SK-N-SH treated with all-trans-retinoic acid at 6 μM for 48 hours (cell line): ENCODE measurements around the gene SYNGR3.
"Not testable (repeated sequence)": the region's sequence is repeated elsewhere in the genome, so short reads cannot be mapped to it uniquely, and the experiment has no call there.

Experiments used
- ATAC-seq: fragments of 200-7000 bp; cut with Tn5 transposase; 3 replicates; pipeline ENCODE4 v1.9.1; 2020; ENCODE audit warnings: mild to moderate bottlenecking, moderate library complexity
- ARNTL ChIP-seq: fragments of 450-650 bp; formaldehyde crosslinking; IDR thresholded peaks from 2 replicates; pipeline ENCODE4 v1.5.0; 2020; ENCODE audit warnings: low read depth, mild to moderate bottlenecking, moderate library complexity, borderline replicate concordance
- BACH2 ChIP-seq: fragments of 250-450 bp; sonication (Bioruptor Pico); IDR thresholded peaks from 2 replicates; pipeline ENCODE4 v1.9.0; 2021; ENCODE audit warnings: mild to moderate bottlenecking, borderline replicate concordance
- CSDC2 ChIP-seq: fragments of 250-450 bp; sonication (Bioruptor Pico); IDR thresholded peaks from 2 replicates; pipeline ENCODE4 v1.5.0; 2020; ENCODE audit warnings: mild to moderate bottlenecking, moderate library complexity
- ESRRG ChIP-seq: fragments of 250-450 bp; sonication (Bioruptor Pico); IDR thresholded peaks from 2 replicates; pipeline ENCODE4 v1.6.1; 2021; ENCODE audit warnings: mild to moderate bottlenecking
- GLIS3 ChIP-seq: fragments of 250-450 bp; sonication (Bioruptor Pico); IDR thresholded peaks from 2 replicates; pipeline ENCODE4 v1.5.0; 2020; ENCODE audit warnings: mild to moderate bottlenecking, moderate library complexity
- ISL1 ChIP-seq: fragments of 250-450 bp; sonication (Bioruptor Pico); IDR thresholded peaks from 2 replicates; pipeline ENCODE4 v2.1.2; 2022; ENCODE audit warnings: mild to moderate bottlenecking, moderate library complexity
- OSR1 ChIP-seq: fragments of 250-450 bp; sonication (Bioruptor Pico); IDR thresholded peaks from 2 replicates; pipeline ENCODE4 v1.8.0; 2022; ENCODE audit warnings: moderate library complexity, mild to moderate bottlenecking, inconsistent platforms
- PPARA ChIP-seq: fragments of 250-450 bp; sonication (Bioruptor Pico); IDR thresholded peaks from 2 replicates; pipeline ENCODE4 v1.5.0; 2020; ENCODE audit warnings: mild to moderate bottlenecking, borderline replicate concordance
- RARB ChIP-seq: fragments of 250-450 bp; sonication (Bioruptor Pico); IDR thresholded peaks from 2 replicates; pipeline ENCODE4 v1.8.0; 2021; ENCODE audit warnings: mild to moderate bottlenecking, moderate library complexity
- TCF4 ChIP-seq: fragments of 250-450 bp; sonication (Bioruptor Pico); IDR thresholded peaks from 2 replicates; pipeline ENCODE4 v1.8.0; 2021; ENCODE audit warnings: mild to moderate bottlenecking, moderate library complexity, borderline replicate concordance
- TOX ChIP-seq: fragments of 250-450 bp; sonication (Bioruptor Pico); IDR thresholded peaks from 2 replicates; pipeline ENCODE4 v1.8.0; 2021; ENCODE audit warnings: mild to moderate bottlenecking, moderate library complexity, borderline replicate concordance
- ZC3H10 ChIP-seq: fragments of 250-450 bp; sonication (Bioruptor Pico); IDR thresholded peaks from 2 replicates; pipeline ENCODE4 v1.5.1; 2021; ENCODE audit warnings: mild to moderate bottlenecking, moderate library complexity
- ZFP3 ChIP-seq: fragments of 250-450 bp; sonication (Bioruptor Pico); IDR thresholded peaks from 2 replicates; pipeline ENCODE4 v1.5.0; 2020; ENCODE audit warnings: mild to moderate bottlenecking, moderate library complexity
- ZFP30 ChIP-seq: fragments of 450-650 bp; formaldehyde crosslinking; IDR thresholded peaks from 2 replicates; pipeline ENCODE4 v1.5.0; 2022; ENCODE audit warnings: mild to moderate bottlenecking, moderate library complexity
- ZNF565 ChIP-seq: fragments of 450-650 bp; formaldehyde crosslinking; conservative IDR thresholded peaks from 2 replicates; pipeline ENCODE4 v1.5.0; 2020; ENCODE audit warnings: low read depth, mild to moderate bottlenecking, moderate library complexity
- ZNF70 ChIP-seq: fragments of 450-650 bp; formaldehyde crosslinking; IDR thresholded peaks from 2 replicates; pipeline ENCODE4 v1.5.0; 2020; ENCODE audit warnings: mild to moderate bottlenecking, moderate library complexity
- ZNF8 ChIP-seq: fragments of 450-650 bp; formaldehyde crosslinking; IDR thresholded peaks from 2 replicates; pipeline ENCODE4 v1.5.0; 2020; ENCODE audit warnings: mild to moderate bottlenecking, moderate library complexity
- TF ChIP-seq, protein P1 (sequence below): fragments of 250-450 bp; sonication (Bioruptor Pico); IDR thresholded peaks from 2 replicates; pipeline ENCODE4 v1.8.0; 2020; ENCODE audit warnings: mild to moderate bottlenecking, moderate library complexity, borderline replicate concordance
- TF ChIP-seq, protein P2 (sequence below): fragments of 250-450 bp; sonication (Bioruptor Pico); IDR thresholded peaks from 2 replicates; pipeline ENCODE4 v1.5.1; 2021; ENCODE audit warnings: mild to moderate bottlenecking, moderate library complexity
- TF ChIP-seq, protein P3 (sequence below): fragments of 250-450 bp; sonication (Bioruptor Pico); IDR thresholded peaks from 2 replicates; pipeline ENCODE4 v1.8.0; 2021; ENCODE audit warnings: low read depth, mild to moderate bottlenecking, moderate library complexity, borderline replicate concordance
- TF ChIP-seq, protein P4 (sequence below): fragments of 250-450 bp; sonication (Bioruptor Pico); IDR thresholded peaks from 2 replicates; pipeline ENCODE4 v1.5.0; 2020; ENCODE audit warnings: mild to moderate bottlenecking, moderate library complexity
- TF ChIP-seq, protein P5 (sequence below): fragments of 250-450 bp; sonication (Bioruptor Pico); IDR thresholded peaks from 2 replicates; pipeline ENCODE4 v1.5.1; 2020; ENCODE audit warnings: low read depth, mild to moderate bottlenecking, moderate library complexity

Gene SYNGR3

DNA sequence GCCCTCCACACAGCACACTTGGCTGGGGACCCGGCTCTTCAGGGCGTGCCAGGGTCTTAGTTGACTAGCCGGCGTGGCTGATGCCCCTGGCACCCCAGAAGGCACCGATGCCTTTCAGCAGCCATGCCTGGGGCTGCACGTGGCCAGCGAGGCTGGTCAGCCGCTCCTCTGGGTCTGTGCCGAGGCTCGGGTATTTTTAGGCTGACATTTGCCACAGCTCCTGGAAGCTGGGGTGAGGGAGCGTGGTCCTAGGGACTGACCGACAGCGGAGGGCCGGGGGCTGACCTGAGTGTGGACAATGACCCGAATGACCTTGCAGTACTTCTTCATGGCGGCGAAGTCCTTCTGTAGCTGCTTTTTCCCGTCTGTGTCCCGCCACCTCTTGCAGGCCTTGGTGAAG is 39.2 kb upstream of the SYNGR3 start:
- TF ChIP-seq ISL1 (CRISPR knock-in tag), result no peak
- TF ChIP-seq ARNTL (CRISPR knock-in tag), result no peak
- TF ChIP-seq PPARA (CRISPR knock-in tag), result no peak
- no peak for TF ChIP-seq CSDC2 (CRISPR knock-in tag)
- no peak for TF ChIP-seq ZNF70 (CRISPR knock-in tag)
- TF ChIP-seq, protein P1, sequence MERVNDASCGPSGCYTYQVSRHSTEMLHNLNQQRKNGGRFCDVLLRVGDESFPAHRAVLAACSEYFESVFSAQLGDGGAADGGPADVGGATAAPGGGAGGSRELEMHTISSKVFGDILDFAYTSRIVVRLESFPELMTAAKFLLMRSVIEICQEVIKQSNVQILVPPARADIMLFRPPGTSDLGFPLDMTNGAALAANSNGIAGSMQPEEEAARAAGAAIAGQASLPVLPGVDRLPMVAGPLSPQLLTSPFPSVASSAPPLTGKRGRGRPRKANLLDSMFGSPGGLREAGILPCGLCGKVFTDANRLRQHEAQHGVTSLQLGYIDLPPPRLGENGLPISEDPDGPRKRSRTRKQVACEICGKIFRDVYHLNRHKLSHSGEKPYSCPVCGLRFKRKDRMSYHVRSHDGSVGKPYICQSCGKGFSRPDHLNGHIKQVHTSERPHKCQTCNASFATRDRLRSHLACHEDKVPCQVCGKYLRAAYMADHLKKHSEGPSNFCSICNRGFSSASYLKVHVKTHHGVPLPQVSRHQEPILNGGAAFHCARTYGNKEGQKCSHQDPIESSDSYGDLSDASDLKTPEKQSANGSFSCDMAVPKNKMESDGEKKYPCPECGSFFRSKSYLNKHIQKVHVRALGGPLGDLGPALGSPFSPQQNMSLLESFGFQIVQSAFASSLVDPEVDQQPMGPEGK (CRISPR knock-in tag), result no peak
- TF ChIP-seq ZNF565 (CRISPR knock-in tag), result no peak
- TF ChIP-seq, protein P2, sequence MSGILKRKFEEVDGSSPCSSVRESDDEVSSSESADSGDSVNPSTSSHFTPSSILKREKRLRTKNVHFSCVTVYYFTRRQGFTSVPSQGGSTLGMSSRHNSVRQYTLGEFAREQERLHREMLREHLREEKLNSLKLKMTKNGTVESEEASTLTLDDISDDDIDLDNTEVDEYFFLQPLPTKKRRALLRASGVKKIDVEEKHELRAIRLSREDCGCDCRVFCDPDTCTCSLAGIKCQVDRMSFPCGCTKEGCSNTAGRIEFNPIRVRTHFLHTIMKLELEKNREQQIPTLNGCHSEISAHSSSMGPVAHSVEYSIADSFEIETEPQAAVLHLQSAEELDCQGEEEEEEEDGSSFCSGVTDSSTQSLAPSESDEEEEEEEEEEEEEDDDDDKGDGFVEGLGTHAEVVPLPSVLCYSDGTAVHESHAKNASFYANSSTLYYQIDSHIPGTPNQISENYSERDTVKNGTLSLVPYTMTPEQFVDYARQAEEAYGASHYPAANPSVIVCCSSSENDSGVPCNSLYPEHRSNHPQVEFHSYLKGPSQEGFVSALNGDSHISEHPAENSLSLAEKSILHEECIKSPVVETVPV (CRISPR knock-in tag), result no peak
- TF ChIP-seq, protein P3, sequence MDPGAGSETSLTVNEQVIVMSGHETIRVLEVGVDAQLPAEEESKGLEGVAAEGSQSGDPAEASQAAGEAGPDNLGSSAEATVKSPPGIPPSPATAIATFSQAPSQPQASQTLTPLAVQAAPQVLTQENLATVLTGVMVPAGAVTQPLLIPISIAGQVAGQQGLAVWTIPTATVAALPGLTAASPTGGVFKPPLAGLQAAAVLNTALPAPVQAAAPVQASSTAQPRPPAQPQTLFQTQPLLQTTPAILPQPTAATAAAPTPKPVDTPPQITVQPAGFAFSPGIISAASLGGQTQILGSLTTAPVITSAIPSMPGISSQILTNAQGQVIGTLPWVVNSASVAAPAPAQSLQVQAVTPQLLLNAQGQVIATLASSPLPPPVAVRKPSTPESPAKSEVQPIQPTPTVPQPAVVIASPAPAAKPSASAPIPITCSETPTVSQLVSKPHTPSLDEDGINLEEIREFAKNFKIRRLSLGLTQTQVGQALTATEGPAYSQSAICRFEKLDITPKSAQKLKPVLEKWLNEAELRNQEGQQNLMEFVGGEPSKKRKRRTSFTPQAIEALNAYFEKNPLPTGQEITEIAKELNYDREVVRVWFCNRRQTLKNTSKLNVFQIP (CRISPR knock-in tag), result no peak
- TF ChIP-seq TCF4 (CRISPR knock-in tag), result no peak
- no peak for ATAC-seq

DNA sequence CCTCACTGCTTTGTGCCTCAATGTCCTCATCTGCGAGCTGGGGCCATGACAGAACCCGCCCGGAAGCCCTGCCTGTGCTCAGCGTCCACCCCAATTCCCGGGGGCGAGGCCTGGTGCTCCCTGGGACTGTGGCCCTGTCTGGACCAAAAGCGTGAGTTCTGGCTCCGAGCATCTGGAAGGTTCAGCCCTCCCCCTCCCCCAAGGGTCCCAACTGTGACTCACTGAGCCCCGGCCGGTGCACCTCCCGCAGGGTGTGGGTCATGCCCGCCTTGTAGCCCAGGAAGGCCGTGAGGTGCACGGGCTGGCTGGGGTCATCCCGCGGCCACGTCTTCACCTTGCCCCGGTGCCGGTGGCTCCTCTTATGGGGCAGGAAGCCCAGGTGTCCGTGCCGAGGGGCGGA is 36.0 kb upstream of the SYNGR3 start:
- TF ChIP-seq CSDC2 (CRISPR knock-in tag), result no peak
- no peak for TF ChIP-seq ZC3H10
- TF ChIP-seq, protein P2 (CRISPR knock-in tag), result no peak
- TF ChIP-seq ZNF8 (CRISPR knock-in tag), result no peak
- no peak for TF ChIP-seq ZNF565 (CRISPR knock-in tag)
- TF ChIP-seq, protein P1 (CRISPR knock-in tag), result no peak
- no peak for TF ChIP-seq ARNTL (CRISPR knock-in tag)
- TF ChIP-seq, protein P4, sequence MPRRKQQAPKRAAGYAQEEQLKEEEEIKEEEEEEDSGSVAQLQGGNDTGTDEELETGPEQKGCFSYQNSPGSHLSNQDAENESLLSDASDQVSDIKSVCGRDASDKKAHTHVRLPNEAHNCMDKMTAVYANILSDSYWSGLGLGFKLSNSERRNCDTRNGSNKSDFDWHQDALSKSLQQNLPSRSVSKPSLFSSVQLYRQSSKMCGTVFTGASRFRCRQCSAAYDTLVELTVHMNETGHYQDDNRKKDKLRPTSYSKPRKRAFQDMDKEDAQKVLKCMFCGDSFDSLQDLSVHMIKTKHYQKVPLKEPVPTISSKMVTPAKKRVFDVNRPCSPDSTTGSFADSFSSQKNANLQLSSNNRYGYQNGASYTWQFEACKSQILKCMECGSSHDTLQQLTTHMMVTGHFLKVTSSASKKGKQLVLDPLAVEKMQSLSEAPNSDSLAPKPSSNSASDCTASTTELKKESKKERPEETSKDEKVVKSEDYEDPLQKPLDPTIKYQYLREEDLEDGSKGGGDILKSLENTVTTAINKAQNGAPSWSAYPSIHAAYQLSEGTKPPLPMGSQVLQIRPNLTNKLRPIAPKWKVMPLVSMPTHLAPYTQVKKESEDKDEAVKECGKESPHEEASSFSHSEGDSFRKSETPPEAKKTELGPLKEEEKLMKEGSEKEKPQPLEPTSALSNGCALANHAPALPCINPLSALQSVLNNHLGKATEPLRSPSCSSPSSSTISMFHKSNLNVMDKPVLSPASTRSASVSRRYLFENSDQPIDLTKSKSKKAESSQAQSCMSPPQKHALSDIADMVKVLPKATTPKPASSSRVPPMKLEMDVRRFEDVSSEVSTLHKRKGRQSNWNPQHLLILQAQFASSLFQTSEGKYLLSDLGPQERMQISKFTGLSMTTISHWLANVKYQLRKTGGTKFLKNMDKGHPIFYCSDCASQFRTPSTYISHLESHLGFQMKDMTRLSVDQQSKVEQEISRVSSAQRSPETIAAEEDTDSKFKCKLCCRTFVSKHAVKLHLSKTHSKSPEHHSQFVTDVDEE, result no peak
- no peak for TF ChIP-seq ZFP30 (CRISPR knock-in tag)
- TF ChIP-seq RARB, result no peak
- TF ChIP-seq ISL1 (CRISPR knock-in tag), result no peak
- TF ChIP-seq BACH2 (CRISPR knock-in tag), result no peak
- no peak for TF ChIP-seq TOX (CRISPR knock-in tag)
- no peak for TF ChIP-seq OSR1
- no peak for TF ChIP-seq ZFP3 (CRISPR knock-in tag)
- no peak for TF ChIP-seq GLIS3 (CRISPR knock-in tag)
- TF ChIP-seq, protein P5, sequence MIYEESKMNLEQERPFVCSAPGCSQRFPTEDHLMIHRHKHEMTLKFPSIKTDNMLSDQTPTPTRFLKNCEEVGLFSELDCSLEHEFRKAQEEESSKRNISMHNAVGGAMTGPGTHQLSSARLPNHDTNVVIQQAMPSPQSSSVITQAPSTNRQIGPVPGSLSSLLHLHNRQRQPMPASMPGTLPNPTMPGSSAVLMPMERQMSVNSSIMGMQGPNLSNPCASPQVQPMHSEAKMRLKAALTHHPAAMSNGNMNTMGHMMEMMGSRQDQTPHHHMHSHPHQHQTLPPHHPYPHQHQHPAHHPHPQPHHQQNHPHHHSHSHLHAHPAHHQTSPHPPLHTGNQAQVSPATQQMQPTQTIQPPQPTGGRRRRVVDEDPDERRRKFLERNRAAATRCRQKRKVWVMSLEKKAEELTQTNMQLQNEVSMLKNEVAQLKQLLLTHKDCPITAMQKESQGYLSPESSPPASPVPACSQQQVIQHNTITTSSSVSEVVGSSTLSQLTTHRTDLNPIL (CRISPR knock-in tag), result no peak
- no peak for TF ChIP-seq ESRRG (CRISPR knock-in tag)
- TF ChIP-seq PPARA (CRISPR knock-in tag), result no peak

DNA sequence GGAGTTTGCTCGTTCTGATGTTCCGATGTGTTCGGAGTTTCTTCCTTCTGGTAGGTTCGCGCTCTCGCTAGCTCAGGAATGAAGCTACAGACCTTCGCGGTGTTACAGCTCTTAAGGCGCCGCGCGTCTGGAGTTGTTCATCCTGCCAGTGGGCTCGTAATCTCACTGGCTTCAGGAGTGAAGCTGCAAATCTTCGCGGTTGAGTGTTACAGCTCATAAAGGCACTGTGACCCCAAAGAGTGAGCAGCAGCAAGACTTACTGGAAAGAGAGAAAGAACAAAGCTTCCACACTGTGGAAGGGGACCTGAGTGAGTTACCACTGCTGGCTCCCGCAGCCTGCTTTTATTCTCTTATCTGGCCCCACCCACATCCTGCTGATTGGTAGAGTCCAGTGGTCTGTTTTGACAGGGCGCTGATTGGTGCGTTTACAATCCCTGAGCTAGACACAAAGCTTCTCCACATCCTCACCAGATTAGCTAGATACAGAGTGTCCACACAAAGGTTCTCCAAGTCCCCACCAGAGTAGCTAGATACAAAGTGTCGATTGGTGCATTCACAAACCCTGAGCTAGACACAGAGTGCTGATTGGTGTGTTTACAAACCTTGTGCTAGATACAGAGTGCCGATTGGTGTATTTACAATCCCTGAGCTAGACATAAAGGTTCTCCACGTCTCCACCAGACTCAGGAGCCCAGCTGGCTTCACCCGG is 32.2 kb upstream of the SYNGR3 start:
- ATAC-seq, result not testable (repeated sequence)

More for the DNA sequence above, 36.0 kb upstream of the SYNGR3 start:
- ATAC-seq, result no peak

DNA sequence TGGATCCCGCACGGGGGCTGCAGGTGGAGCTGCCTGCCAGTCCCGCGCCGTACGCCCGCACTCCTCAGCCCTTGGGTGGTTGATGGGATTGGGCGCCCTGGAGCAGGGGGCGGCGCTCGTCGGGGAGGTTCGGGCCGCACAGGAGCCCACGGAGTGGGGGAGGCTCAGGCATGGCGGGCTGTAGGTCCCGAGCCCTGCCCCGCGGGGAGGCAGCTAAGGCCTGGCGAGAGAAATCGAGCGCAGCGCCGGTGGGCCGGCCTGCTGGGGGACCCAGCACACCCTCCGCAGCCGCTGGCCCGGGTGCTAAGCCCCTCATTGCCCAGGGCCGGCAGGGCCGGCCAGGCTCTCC is 31.7 kb upstream of the SYNGR3 start:
- not testable (repeated sequence) for ATAC-seq
